SU-DHL-6 (cell line): ENCODE results near the gene LYPD6.

ENCODE experiments used
- EZH2phosphoT487 ChIP-seq: fragments of 200-600 bp; sonication (generic), shearing (Covaris generic); conservative IDR thresholded peaks from 2 replicates; pipeline ENCODE4 v1.6.1; 2018; ENCODE audit warnings: mild to moderate bottlenecking, antibody characterized with exemption, low read length, moderate library complexity, mixed read lengths
- TF ChIP-seq, protein P1 (sequence below): fragments of 200-600 bp; sonication (generic); IDR thresholded peaks from one replicate; pipeline ENCODE4 v1.5.1; 2017; ENCODE audit warnings: antibody characterized with exemption, mild to moderate bottlenecking, low read length, moderate library complexity; ENCODE audit not compliant: insufficient read depth, poor library complexity, severe bottlenecking

DNA sequence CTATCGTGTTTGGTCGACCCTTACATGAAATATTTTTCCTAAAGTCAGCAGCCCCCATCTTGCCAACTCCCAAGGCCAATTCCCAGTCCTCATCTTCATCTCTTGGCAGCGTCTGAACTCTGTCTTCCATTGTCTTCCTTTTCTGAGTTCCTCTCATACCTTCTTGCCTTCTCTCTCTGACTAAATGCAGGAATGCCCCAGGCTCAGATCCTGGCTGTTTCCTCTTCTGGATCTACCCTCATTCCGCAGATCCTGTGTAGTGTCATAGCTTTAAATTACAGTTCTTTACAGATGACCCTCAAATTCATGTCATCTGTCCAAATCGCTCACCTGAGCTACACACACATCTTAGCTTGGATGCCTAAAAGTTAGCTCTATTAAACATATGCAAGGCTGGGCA is 162.5 kb downstream of the LYPD6 start:
- TF ChIP-seq, protein P1, sequence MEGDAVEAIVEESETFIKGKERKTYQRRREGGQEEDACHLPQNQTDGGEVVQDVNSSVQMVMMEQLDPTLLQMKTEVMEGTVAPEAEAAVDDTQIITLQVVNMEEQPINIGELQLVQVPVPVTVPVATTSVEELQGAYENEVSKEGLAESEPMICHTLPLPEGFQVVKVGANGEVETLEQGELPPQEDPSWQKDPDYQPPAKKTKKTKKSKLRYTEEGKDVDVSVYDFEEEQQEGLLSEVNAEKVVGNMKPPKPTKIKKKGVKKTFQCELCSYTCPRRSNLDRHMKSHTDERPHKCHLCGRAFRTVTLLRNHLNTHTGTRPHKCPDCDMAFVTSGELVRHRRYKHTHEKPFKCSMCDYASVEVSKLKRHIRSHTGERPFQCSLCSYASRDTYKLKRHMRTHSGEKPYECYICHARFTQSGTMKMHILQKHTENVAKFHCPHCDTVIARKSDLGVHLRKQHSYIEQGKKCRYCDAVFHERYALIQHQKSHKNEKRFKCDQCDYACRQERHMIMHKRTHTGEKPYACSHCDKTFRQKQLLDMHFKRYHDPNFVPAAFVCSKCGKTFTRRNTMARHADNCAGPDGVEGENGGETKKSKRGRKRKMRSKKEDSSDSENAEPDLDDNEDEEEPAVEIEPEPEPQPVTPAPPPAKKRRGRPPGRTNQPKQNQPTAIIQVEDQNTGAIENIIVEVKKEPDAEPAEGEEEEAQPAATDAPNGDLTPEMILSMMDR = no peak
- TF ChIP-seq EZH2phosphoT487 = no peak
